CD4-positive, alpha-beta T cell treated with Interleukin-10 for 1 hour (primary cell): ENCODE measurements around the gene MAP2.

ENCODE experiments used
- DNase-seq: peaks from one replicate; pipeline ENCODE4 v3.0.0-alpha.2; 2020

MAP2 gene

DNA sequence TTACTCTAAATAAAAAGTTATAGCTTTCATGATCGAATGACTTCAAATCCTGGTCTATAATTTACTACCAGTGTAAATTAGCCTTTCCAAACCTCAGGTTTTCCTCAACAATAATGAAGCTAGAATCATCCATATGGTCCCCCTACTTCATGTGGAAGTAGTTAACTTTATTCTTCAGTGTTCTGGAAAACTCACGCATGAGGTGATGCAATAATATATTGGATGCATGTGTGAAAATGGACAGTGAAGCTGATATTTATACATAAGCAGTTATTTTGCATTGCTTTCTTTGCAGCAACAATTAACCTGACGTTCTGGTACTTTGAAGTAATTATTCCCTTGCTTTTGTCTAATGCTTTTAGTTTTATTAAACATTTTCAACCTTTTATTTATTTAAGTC, 329.2 kb downstream of the MAP2 start:
- DNase-seq = no peak

DNA sequence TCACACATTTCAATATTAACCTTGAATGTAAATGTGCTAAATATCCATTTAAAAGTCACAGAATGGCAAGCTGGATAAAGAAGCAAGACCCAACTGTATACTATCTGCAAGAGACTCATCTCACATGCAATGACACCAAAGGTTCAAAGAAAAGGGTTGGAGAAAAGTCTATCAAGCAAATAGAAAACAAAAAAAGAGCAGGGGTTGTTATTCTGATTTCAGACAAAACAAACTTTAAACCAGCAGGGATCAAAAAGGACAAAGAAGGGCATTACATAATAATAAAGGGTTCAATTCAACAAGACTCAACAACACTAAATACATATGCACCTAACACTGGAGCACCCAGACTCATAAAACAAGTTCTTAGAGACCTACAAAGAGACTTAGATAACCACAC, 333.3 kb downstream of the MAP2 start:
- DNase-seq = no peak

DNA sequence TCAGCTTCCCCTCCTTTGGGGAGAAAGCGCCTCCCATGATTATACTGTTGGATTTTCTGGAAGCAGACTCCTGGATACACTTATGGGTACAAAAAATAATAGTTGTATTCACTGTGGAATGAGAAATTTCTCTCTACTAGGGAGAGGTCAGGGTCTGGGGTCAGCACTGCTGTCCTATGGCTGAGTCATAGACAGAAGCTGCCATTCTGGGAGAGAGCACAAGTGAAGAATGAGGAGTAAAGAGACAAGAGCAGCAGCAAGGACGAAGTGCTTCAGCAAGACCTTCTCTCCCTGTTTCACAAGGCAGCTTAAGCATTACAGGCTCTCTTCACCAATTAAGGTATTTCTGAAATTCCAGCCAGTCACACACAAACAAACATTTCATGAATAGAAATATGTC, 337.7 kb downstream of the MAP2 start:
- DNase-seq = no peak

DNA sequence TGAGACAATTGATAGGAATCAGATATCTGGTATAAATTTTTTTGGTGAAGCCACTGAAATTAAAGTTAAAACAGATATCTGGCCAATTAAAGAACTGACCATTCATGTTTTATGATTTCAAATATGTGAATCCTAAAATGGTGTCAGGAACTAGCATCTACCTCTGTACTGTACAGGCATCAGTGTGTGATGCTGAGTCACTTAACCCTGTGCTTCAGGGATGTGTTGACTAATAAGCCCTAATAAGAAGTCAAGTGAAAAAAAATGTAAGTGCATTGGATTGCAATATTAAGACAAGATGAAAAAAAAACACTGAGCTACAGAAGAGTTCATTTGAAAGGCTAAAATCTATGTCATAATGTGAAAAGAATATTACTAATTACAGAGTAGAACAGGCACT, 338.7 kb downstream of the MAP2 start:
- no peak for DNase-seq

DNA sequence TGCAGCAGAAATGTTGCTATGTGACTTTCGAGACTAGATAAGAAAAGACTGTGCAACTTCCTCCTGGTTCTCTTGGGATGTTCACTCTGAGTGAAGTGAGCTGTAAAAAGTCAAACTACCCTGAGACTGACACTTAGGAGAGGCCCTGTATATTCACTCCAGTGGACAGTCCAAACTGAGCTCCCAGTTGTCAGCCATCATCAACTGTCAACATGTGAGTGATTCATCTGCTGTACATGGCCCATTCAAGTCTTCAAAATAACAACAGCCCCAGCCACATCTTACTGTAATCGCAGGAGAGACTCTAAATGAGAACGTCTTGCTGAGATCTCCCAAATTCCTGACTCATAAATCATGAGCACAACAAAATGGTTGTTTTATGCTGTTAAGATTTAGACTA, 339.3 kb downstream of the MAP2 start:
- DNase-seq = no peak

DNA sequence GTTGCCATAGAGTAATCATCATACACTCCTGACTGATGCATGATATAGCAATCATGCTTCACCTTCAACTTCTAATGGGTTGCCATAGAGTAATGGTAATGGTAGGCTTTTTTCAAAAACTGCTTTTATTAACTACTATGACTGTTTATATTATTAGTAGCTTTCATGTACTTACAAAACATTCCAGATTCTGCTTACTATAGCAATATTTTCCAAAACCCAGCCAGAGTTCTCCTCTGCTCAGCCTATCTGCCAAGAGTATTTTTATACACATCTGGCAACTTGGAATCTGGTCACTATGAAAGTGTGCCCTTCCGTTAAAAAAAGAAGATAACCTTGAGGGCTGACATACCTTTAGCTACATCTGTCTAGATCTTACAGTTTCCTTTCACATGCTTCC, 342.8 kb downstream of the MAP2 start:
- DNase-seq = no peak

DNA sequence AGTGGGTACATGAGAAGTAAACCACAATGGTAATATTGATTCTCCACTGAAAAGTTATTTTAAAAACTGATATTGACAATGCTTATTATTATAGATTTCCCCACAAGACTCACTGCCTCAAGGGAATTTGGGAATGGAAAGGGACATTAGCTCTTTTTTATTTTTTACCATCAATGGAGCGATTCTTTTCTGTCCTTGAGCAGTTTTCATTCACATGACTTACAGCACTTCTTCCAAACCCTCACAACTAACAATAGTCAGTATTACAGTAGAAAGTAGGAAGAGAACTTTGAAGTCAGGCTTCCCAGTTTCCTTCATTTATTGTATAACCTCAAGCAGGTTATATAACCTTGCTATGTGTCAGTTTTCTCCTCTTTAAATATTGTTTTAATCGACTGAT, 343.5 kb downstream of the MAP2 start:
- DNase-seq = no peak

DNA sequence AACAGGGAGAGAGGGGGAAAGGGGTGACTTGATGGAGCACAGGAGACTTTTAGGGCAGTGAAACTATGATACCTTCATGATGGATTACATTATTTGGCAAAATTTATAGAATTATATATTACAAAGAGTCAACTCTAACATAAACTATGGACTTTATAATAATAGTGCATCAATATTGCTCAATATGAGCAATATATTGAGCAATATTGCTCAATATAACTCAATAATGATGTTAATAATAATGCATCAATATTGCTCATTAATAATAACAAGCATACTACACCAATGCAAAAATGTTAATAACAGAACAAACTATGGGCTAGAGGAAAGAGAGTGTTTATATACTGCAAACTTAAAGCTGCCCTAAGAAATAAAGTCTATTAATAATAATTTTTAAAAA, 344.7 kb downstream of the MAP2 start:
- no peak for DNase-seq

DNA sequence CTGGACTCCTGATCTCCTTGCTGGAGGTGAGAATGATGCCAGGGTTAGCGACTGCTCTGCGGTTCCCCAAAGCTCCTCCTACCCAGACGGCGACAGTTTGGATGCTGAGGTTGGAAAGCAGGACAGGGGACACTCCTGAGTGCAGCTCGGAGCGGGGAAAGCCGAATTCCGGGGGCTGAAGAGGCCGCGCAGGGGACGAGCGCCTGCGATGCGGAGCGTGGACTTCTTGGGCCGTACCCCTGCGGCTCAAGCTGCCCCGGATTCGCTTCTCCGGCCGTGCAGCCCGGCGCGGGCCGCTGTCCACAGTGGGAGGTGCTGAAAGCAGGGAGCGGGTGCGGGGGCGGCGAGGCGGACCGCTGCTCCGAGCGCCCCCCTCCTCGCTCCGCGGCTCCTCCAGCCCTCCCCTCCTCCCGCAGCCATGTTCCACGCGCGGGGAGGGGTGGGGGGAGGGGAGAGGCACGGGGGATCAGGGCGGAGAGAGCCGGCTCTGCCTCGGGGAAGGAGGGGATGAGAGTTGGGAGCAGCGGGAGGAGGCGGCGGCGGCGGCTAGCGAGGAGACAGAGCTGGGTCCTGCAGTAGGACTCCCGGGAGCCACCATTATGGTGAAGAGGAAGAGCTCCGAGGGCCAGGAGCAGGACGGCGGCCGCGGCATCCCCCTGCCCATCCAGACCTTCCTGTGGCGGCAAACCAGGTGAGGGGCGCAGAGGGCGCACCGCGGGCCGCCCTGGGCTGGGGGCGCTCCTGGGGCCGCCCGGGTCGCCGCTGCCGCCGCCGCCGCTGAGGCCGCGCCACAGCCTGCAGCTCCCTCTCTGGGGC, 347.8 kb downstream of the MAP2 start, which contains the start of gene UNC80:
Gene UNC80 (plus strand): TSS at position 359 of the 816 bp plus-strand sequence. CDS start 241 bp downstream, at position 600.
- DNase-seq = no peak

DNA sequence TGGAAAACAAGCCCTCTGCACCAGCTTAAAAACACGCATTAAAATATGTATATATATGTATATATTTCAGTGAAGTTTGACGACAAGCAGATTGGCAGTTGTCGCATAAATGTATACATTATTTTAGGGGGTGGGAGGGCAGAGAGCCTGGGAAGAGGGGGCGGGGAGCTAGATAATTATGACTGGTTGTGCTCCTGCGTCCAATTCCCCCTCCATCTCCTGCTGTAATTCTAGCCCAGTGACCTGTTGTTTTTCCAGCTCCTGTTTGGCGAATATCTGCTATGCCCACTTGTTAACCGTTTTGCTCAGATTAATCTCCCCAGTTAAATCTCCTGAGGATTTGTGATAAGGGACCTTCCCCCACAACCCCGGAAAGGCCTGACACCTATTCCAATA, 348.4 kb downstream of the MAP2 start:
- DNase-seq = no peak

DNA sequence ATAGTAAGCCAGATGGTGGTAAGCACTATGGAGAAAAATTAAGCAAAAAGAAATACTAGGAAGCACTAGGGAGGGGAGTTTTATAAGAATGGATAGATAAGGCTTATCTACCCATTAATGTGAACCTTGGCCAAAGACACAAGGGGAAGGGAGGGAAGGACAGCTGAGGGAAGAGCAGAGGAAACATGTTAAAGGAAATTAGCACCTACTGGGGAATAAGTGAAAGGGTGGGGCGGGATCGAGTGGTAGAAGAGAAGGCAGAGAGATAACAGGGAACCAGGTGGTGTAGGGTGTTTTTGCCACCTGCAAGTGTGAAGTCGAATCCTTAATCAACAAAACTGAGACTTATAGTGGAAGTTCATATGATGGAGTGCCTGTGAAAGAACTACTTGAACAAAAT, 349.5 kb downstream of the MAP2 start:
- DNase-seq = no peak
